Activated CD8-positive, alpha-beta memory T cell treated with anti-CD3 and anti-CD28 coated beads for 48 hours (primary cell): Measurements from ENCODE around the gene APCDD1L.
"Not testable (repeated sequence)": the region's sequence is repeated elsewhere in the genome, so short reads cannot be mapped to it uniquely, and the experiment has no call there.

Experiments
- DNase-seq, 3 experiments: peaks; one replicate each; pipeline ENCODE4 v3.0.0-alpha.2; 2020; ENCODE audit warnings: low read depth in 2 of 3, low spot score in 2 of 3

APCDD1L gene

DNA sequence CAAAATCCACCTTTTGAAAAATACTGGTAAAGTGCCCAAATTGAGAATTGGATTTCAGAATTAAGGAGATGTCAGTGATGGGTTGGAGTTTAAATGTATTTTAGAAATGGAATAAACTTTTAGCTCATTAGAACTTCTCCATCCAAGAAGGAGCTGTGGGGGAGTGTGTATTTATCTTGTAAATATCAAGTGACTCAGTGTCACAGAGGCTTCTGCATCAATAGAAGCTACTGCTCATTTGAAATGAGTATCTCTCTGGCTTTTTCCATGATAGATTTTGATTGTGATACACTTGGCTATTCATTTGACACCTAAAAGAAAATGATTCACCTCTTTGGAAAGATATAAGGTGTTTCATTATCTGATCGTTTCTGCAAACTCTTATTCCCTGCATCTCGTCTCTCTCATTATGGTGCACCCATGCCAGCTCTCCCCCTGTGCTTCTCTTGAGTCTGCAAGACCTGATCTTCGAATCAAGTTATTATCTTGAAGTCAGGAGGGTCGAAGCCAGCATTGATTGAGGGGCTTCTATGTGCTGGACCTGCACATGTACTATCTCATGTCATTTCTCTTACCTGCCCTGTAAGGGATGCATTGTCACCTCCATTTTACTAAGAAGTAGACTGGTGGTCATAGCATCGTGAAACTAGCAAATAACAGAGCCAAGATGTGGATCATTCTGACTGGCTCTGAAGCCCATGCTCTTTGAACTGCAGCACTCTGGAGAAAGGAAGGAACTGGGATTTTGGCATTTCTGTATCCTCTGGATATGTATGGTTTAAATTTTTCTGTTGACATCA, 96.0 kb downstream of the APCDD1L start:
- no peak for DNase-seq

DNA sequence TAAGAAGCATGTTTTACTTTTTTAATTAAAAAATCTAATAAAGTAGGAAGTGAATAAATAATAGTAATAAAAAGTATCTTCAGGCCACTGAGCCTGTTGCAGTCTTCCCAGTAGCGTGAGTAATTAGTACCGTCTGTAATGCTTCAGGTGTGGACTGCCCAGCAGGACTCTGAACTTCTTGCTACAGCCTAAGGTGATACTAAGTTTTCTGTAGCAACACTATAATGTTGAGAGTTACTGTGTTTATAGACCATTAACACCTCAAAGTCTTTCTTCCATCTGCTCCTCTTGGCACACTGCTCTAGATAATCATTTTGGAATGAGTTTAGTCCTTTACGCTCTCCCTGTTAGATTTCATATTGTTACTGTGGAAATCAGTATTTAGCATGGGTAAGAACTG, 97.8 kb downstream of the APCDD1L start:
- DNase-seq, result no peak

DNA sequence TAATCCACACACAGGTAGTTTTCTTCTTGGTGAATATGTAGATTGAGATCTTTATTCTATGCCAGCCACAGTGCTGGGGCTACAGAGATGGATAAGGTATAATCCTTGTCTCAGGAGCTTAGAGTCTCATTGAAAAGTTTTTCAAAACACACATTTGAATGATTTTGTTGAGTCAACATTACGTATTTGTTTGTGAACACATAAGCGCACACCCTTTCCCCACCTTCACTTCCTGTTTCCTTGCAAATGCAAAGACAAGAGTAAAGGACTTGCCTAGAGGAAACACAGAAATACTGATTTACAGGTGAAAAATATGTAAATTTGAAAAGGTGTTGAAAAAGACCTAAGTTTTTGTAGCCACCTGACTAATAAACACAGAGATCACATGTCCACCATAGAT, 98.4 kb downstream of the APCDD1L start:
- DNase-seq, result no peak

DNA sequence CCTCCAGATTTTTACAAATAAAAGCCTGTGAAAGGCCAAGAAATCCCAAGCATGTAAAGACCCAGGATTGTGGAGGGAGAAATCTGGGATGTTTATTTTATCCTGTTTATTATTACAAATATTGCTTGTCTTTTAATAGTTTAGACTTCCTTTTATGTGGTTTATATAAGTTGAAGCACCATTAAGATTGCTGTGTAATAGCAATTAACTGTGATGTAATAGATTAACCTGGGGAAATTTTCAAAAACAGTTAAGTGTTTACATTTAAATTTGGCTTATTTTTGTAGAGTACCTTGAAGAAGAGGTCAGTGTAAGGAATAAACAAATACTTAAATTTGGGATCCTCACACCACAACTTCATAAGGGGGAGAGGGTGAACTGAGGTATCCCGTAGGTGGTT, 99.1 kb downstream of the APCDD1L start:
- DNase-seq, result no peak

DNA sequence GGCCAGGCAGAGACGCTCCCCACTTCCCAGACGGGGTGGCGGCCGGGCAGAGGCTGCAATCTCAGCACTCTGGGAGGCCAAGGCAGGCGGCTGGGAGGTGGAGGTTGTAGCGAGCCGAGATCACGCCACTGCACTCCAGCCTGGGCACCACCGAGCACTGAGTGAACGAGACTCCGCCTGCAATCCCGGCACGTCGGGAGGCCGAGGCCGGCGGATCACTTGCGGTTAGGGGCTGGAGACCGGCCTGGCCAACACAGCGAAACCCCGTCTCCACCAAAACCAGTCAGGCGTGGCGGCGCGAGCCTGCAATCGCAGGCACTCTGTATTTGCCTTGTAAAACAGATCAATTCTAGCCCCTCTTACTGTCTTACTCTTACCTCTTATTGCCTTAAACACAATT, 100.4 kb downstream of the APCDD1L start:
- not testable (repeated sequence) for DNase-seq

- not testable (repeated sequence) for DNase-seq
Measured at GRCh38 chr20:58414216-58414615, 101.0 kb downstream of the APCDD1L start.
